Measurements from ENCODE around the gene SCNN1A. TPM values are rescaled to one million over a fixed set of nuclear protein-coding genes. Genes with fewer than 3 reads are reported as not detected.

The SCNN1A gene
- total and polyA plus RNA-seq, 2 of the 13 experiments (the other 11 are each of a cell fraction or from before 2014, with no cell fraction given): 1.5 to 14.6 TPM

GRCh38 chr12:6386038-6386437, 10.7 kb upstream of the SCNN1A start:
- WGBS (ENCODE audit: low lambda C conversion rate): 97% methylated on average over 9 of the region's 11 CpGs
- Histone ChIP-seq H3K4me2 (ENCODE audit: low read depth, low read length) (0 out of 2 replicates have a peak overlapping the region, but pooled peaks have one; percentile 21), H3K4me3 (replicated peaks in 1 of 3; ENCODE audit: insufficient read depth in 1 of 3, low read depth in 2 of 3, low read length in 3 of 3) (no peak overlapping the region; a peak in 1 of 6 replicates), H3K79me2 (ENCODE audit: insufficient read depth, low read length) (peaks cover 27% of the 10 kb centered on the region), H3K4me1 (ENCODE audit: insufficient read depth, low read length) (peaks cover 59% of the 10 kb centered on the region), H3K9ac (ENCODE audit: insufficient read depth, low read depth, low read length) (no peak overlapping the region), H3K36me3 (replicated peaks in 1 of 2; ENCODE audit: control insufficient read depth in 1 of 2, insufficient read depth in 2 of 2, low read length in 2 of 2) (peaks cover 15 to 39% of the 10 kb centered on the region in 2 experiments), H3K27ac (ENCODE audit: extremely low read length, insufficient read depth, low read length) (no peak overlapping the region), H3K27me3 (ENCODE audit: control insufficient read depth in 1 of 2, insufficient read depth in 2 of 2, low read length in 2 of 2) (no peaks in the 10 kb centered on the region; a peak in 1 of 5 replicates), H3K9me3 (ENCODE audit: low read length) (no peaks in the 10 kb centered on the region), H4K20me1 (ENCODE audit: insufficient read depth, low read length) (no peaks in the 10 kb centered on the region), H2AFZ (ENCODE audit: low read length) (no peak overlapping the region)
- in situ Hi-C loops (cut with HindIII; ENCODE audit: extremely low pct_ligation_motif_present, low pct_unique_long_range_greater_than_20kb): no loop called here
- ChIA-PET POLR2A (interaction anchor here (7.1 to 7.2 kb wide), 2 partner anchors 13 to 50 kb away, joined by 136 to 140 read pairs; partner anchors contain the start of gene SCNN1A), CTCF (ENCODE audit: low intra/inter-chr PET ratio, low total read pairs) (no interaction called here)
- intact Hi-C loops (cut with micrococcal nuclease; ENCODE audit: unreplicated experiment): no loop called here
- no peak for ATAC-seq
- DNase-seq (ENCODE audit: low spot score): no peak
- FAIRE-seq: no peak
- TF ChIP-seq ZNF709 (CRISPR knock-in tag; IDR thresholded peaks at IDR 0.05) (no peak), RBFOX2 (IDR thresholded peaks at IDR 0.05; ENCODE audit: low read depth, low read length) (peak; percentile 25; the same call in 1 of the 2 replicates)
- no TSS peak for BruUV-seq (replicated peaks)

GRCh38 chr12:6384499-6385436, 9.4 kb upstream of the SCNN1A start:
- ChIA-PET POLR2A (interaction anchor here (0.6 to 7.2 kb wide), 44 partner anchors 8 to 561 kb away, joined by 3 to 140 read pairs (median 5); partner anchors contain the start of genes COPS7A, GAPDH, MRPL51 and PLEKHG6), CTCF (ENCODE audit: low intra/inter-chr PET ratio, low total read pairs) (no interaction called here)
- in situ Hi-C loops (cut with HindIII; ENCODE audit: extremely low pct_ligation_motif_present, low pct_unique_long_range_greater_than_20kb) (no loop called here), intact Hi-C loops (cut with micrococcal nuclease; ENCODE audit: unreplicated experiment) (loop anchor here (1.0 kb wide), 1 partner anchor 11 kb away; no protein-coding TSS in a partner anchor)
- Histone ChIP-seq H3K4me3 (replicated peaks in 1 of 3; ENCODE audit: insufficient read depth in 1 of 3, low read depth in 2 of 3, low read length in 3 of 3) (peak overlapping the region; percentile 81 to 95 (median 87)), H3K9ac (ENCODE audit: insufficient read depth, low read depth, low read length) (peak overlapping the region; percentile 96), H2AFZ (ENCODE audit: low read length) (no peak overlapping the region), H3K79me2 (ENCODE audit: insufficient read depth, low read length) (peaks cover 27% of the 10 kb centered on the region), H3K27me3 (ENCODE audit: control insufficient read depth in 1 of 2, insufficient read depth in 2 of 2, low read length in 2 of 2) (no peaks in the 10 kb centered on the region; a peak in 1 of 5 replicates), H3K9me3 (ENCODE audit: low read length) (no peaks in the 10 kb centered on the region), H3K4me1 (ENCODE audit: insufficient read depth, low read length) (peaks cover 59% of the 10 kb centered on the region), H3K27ac (ENCODE audit: extremely low read length, insufficient read depth, low read length) (peak overlapping the region; percentile 86), H3K36me3 (replicated peaks in 1 of 2; ENCODE audit: control insufficient read depth in 1 of 2, insufficient read depth in 2 of 2, low read length in 2 of 2) (peaks cover 12 to 32% of the 10 kb centered on the region in 2 experiments), H3K4me2 (ENCODE audit: low read depth, low read length) (peak overlapping the region; percentile 99), H4K20me1 (ENCODE audit: insufficient read depth, low read length) (no peaks in the 10 kb centered on the region)
- DNase-seq (ENCODE audit: low spot score): no peak
- FAIRE-seq: no peak
- 17% methylated on average over 19 of the region's 36 CpGs for WGBS (ENCODE audit: low lambda C conversion rate)
- peak; percentile 14 for ATAC-seq
- no TSS peak for BruUV-seq (replicated peaks)
- TF ChIP-seq ZFX (CRISPR knock-in tag; IDR thresholded peaks at IDR 0.05; ENCODE audit: low read depth) (no peak; the same call in 1 of the 2 replicates), ZNF761 (CRISPR knock-in tag; conservative IDR thresholded peaks at IDR 0.05) (peak; percentile 70; the same call in 1 of the 2 replicates), ATM (IDR thresholded peaks at IDR 0.05; ENCODE audit: borderline replicate concordance) (no peak), SNAI1 (CRISPR knock-in tag; IDR thresholded peaks at IDR 0.05; ENCODE audit: borderline replicate concordance) (peak; percentile 36; the same call in 1 of the 2 replicates), ZNF737 (CRISPR knock-in tag; IDR thresholded peaks at IDR 0.05; ENCODE audit: borderline replicate concordance) (0 out of 2 replicates have a peak, but pooled peaks have one; percentile 36), NR2C2 (CRISPR knock-in tag; IDR thresholded peaks at IDR 0.05; ENCODE audit: borderline replicate concordance) (0 out of 2 replicates have a peak, but pooled peaks have one; percentile 47)
- TF ChIP-seq, protein P1, sequence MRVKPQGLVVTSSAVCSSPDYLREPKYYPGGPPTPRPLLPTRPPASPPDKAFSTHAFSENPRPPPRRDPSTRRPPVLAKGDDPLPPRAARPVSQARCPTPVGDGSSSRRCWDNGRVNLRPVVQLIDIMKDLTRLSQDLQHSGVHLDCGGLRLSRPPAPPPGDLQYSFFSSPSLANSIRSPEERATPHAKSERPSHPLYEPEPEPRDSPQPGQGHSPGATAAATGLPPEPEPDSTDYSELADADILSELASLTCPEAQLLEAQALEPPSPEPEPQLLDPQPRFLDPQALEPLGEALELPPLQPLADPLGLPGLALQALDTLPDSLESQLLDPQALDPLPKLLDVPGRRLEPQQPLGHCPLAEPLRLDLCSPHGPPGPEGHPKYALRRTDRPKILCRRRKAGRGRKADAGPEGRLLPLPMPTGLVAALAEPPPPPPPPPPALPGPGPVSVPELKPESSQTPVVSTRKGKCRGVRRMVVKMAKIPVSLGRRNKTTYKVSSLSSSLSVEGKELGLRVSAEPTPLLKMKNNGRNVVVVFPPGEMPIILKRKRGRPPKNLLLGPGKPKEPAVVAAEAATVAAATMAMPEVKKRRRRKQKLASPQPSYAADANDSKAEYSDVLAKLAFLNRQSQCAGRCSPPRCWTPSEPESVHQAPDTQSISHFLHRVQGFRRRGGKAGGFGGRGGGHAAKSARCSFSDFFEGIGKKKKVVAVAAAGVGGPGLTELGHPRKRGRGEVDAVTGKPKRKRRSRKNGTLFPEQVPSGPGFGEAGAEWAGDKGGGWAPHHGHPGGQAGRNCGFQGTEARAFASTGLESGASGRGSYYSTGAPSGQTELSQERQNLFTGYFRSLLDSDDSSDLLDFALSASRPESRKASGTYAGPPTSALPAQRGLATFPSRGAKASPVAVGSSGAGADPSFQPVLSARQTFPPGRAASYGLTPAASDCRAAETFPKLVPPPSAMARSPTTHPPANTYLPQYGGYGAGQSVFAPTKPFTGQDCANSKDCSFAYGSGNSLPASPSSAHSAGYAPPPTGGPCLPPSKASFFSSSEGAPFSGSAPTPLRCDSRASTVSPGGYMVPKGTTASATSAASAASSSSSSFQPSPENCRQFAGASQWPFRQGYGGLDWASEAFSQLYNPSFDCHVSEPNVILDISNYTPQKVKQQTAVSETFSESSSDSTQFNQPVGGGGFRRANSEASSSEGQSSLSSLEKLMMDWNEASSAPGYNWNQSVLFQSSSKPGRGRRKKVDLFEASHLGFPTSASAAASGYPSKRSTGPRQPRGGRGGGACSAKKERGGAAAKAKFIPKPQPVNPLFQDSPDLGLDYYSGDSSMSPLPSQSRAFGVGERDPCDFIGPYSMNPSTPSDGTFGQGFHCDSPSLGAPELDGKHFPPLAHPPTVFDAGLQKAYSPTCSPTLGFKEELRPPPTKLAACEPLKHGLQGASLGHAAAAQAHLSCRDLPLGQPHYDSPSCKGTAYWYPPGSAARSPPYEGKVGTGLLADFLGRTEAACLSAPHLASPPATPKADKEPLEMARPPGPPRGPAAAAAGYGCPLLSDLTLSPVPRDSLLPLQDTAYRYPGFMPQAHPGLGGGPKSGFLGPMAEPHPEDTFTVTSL (CRISPR knock-in tag; IDR thresholded peaks at IDR 0.05; ENCODE audit: borderline replicate concordance): peak; percentile 34; the same call in 1 of the 2 replicates

Measured in HepG2 (cell line).